GM12878 (cell line): ENCODE measurements around the gene CYSTM1.

ENCODE experiments used
- ASH2L ChIP-seq: fragments of 300-600, 200-600 bp; sonication (generic); IDR thresholded peaks from 2 replicates; pipeline ENCODE4 v1.6.1; 2017; ENCODE audit warnings: low read depth, mild to moderate bottlenecking, borderline replicate concordance
- BMI1 ChIP-seq: fragments of 450-650 bp; IDR thresholded peaks from 2 replicates; pipeline ENCODE4 v1.6.1; 2016; ENCODE audit warnings: mild to moderate bottlenecking, moderate library complexity, borderline replicate concordance
- CEBPB ChIP-seq, 2 experiments: fragments of 150-350 bp in 1 of 2; IDR thresholded peaks; 2 replicates each; pipeline ENCODE4 v1.6.1; 2012 to 2014; ENCODE audit warnings: low read depth in 2 of 2, low read length in 2 of 2, borderline replicate concordance in 1 of 2, inconsistent platforms in 1 of 2
- CREM ChIP-seq: IDR thresholded peaks from 2 replicates; pipeline ENCODE4 v1.6.1; 2014; ENCODE audit warnings: antibody characterized with exemption, low read depth
- CTCF ChIP-seq, 3 experiments: IDR thresholded peaks in 2 of 3; conservative IDR thresholded peaks in 1 of 3; 2 replicates each; pipeline ENCODE4 v1.5.1; 2011; ENCODE audit warnings: low read depth in 3 of 3, low read length in 3 of 3, mild to moderate bottlenecking in 3 of 3, control low read depth in 2 of 3, moderate library complexity in 2 of 3, inconsistent platforms in 1 of 3, mixed read lengths in 1 of 3; ENCODE audit not compliant: control insufficient read depth in 2 of 3, insufficient read depth in 1 of 3; ENCODE audit errors: extremely low read depth in 1 of 3
- EP300 ChIP-seq, 2 experiments: fragments of 150-350 bp in 1 of 2; IDR thresholded peaks; 2 replicates each; pipeline ENCODE4 v1.6.1; 2011 to 2012; ENCODE audit warnings: low read depth in 2 of 2, low read length in 2 of 2, borderline replicate concordance in 1 of 2, improper control_type of control experiment in 1 of 2, inconsistent platforms in 1 of 2; ENCODE audit not compliant: control insufficient read depth in 1 of 2
- EZH2 ChIP-seq: IDR thresholded peaks from 2 replicates; pipeline ENCODE4 v1.6.1; 2012; ENCODE audit warnings: low read depth, mild to moderate bottlenecking, control low read depth, inconsistent platforms, low read length, borderline replicate concordance; ENCODE audit not compliant: control insufficient read depth
- JUND ChIP-seq: IDR thresholded peaks from 2 replicates; pipeline ENCODE4 v1.6.1; 2012; ENCODE audit warnings: low read depth, mild to moderate bottlenecking, low read length, improper control_type of control experiment, moderate library complexity
- KDM1A ChIP-seq: fragments of 200-600 bp; sonication (generic); IDR thresholded peaks from 2 replicates; pipeline ENCODE4 v1.6.1; 2016; ENCODE audit warnings: borderline replicate concordance
- POLR2A ChIP-seq: IDR thresholded peaks from 2 replicates; pipeline ENCODE4 v1.6.1; 2011; ENCODE audit warnings: low read depth, mild to moderate bottlenecking, low read length
- RB1 ChIP-seq: fragments of 450-650 bp; formaldehyde crosslinking; IDR thresholded peaks from 2 replicates; pipeline ENCODE4 v1.6.1; 2017; ENCODE audit warnings: mild to moderate bottlenecking, borderline replicate concordance
- RCOR1 ChIP-seq: conservative IDR thresholded peaks from 2 replicates; pipeline ENCODE4 v1.6.1; 2012; ENCODE audit warnings: low read depth, low read length, improper control_type of control experiment

GRCh38 chr5:140131967-140132409 is 43.0 kb upstream of the CYSTM1 start:
- TF ChIP-seq BMI1 (no peak), EP300 (IDR thresholded peaks at IDR 0.05; ENCODE audit: borderline replicate concordance in 1 of 2, control insufficient read depth in 1 of 2, low read depth in 2 of 2, low read length in 2 of 2) (no peak), CTCF (IDR thresholded peaks at IDR 0.05 in 2 of 3, conservative IDR thresholded peaks at IDR 0.05 in 1 of 3; ENCODE audit: control insufficient read depth in 2 of 3, extremely low read depth in 1 of 3, insufficient read depth in 1 of 3, low read depth in 3 of 3, low read length in 3 of 3) (no peak), RB1 (no peak), POLR2A (no peak), CEBPB (IDR thresholded peaks at IDR 0.05; ENCODE audit: borderline replicate concordance in 1 of 2, low read depth in 2 of 2, low read length in 2 of 2) (no peak), RCOR1 (no peak), CREM (no peak), EZH2 (no peak), KDM1A (no peak), ASH2L (no peak), JUND (no peak)
